Measurements from ENCODE around the gene MAPK12. TPM values are rescaled to one million over a fixed set of nuclear protein-coding genes. Genes with fewer than 3 reads are reported as not detected.

Gene MAPK12
- total RNA-seq, 1 experiment from 2014 or later, result 21.1 TPM

DNA sequence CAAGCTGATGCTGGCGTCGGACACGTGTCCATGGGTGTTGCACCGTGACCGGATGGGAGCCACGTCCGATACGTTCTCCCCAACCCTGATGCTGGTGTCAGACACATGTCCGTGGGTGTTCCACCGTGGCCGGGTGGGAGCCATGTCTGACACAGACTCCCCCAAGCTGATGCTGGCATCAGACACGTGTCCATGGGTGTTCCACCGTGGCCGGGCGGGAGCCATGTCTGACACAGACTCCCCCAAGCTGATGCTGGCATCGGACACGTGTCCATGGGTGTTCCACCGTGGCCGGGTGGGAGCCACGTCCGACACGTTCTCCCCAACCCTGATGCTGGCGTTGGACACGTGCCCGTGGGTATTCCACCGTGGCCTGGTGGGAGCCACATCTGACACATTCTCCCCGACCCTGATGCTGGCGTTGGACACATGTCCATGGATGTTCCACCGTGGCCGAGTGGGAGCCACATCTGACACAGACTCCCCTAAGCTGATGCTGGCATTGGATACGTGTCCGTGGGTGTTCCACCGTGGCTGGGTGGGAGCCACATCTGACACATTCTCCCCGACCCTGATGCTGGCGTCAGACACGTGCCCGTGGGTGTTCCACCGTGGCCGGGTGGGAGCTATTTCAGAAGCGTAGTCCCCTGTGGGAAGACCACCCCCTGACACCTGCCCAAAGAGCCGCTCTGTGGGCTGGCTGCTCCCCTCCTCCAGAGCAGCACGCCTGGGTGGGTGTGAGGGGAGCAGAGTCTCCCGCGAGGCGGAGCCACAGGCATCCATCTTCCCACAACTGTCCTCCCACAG lies 40.7 kb downstream of the MAPK12 start:
- H3K9me3 Mint-ChIP-seq (ENCODE audit: low read depth, unreplicated experiment), result no peaks in the 10 kb centered on the region
- H3K4me1 Mint-ChIP-seq (ENCODE audit: low read depth, unreplicated experiment), result no peaks in the 10 kb centered on the region
- no peak overlapping the region for H3K27ac Mint-ChIP-seq (ENCODE audit: unreplicated experiment)
- H3K4me3 Mint-ChIP-seq (ENCODE audit: low read depth, unreplicated experiment), result no peak overlapping the region
- no peak for DNase-seq
- H3K36me3 Mint-ChIP-seq (ENCODE audit: insufficient read depth, unreplicated experiment), result peaks cover 75% of the 10 kb centered on the region
- TF ChIP-seq CTCF (IDR thresholded peaks at IDR 0.05; ENCODE audit: unreplicated experiment), result no peak
- CTCF ChIA-PET, result no interaction called here
- no peaks in the 10 kb centered on the region for H3K27me3 Mint-ChIP-seq (ENCODE audit: unreplicated experiment)
- BruUV-seq (replicated peaks), result no TSS peak
- intact Hi-C loops (cut with micrococcal nuclease; ENCODE audit: unreplicated experiment), result no loop called here

DNA sequence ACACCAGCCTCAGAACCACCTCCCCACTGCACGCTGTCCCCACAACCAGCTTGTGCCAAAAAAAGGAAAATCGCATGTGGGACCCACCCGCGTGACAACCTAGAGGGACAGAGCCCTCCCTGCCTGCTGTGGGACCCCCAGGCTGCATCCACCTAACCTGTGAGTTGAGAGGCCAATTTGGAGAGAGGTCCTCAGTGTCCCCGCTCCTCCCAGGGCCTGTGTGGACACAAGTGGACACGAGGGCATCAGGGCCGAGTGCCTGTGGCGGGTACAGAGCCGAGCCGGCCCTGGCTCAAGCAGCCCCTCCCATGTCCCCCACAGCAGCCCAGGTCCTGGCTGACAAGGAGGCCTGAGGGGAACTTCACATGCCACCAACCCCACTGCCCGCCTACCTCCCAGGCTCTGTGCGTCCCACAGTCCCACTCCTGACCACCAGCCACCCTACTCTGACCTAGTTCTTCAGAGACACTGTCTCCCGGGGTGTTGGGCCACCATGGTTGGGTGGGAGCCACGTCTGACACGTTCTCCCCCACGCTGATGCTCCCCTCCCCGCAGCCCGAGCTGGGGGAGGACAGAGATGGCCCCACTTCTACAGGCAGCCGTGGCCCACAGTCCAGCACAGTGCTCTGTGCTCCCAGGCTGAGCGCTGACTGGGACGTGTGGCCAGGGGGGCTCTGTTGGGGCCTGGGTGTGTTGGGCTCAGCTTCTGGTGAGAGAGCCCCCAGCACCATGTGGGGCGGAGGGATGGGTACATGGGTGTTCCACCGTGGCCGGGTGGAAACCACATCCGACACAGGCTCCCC lies 41.5 kb downstream of the MAPK12 start:
- Mint-ChIP-seq H3K36me3 (ENCODE audit: insufficient read depth, unreplicated experiment) (peaks cover 80% of the 10 kb centered on the region), H3K27me3 (ENCODE audit: unreplicated experiment) (no peaks in the 10 kb centered on the region), H3K9me3 (ENCODE audit: low read depth, unreplicated experiment) (no peaks in the 10 kb centered on the region), H3K27ac (ENCODE audit: unreplicated experiment) (no peak overlapping the region), H3K4me1 (ENCODE audit: low read depth, unreplicated experiment) (peaks cover 3% of the 10 kb centered on the region), H3K4me3 (ENCODE audit: low read depth, unreplicated experiment) (no peak overlapping the region)
- CTCF ChIA-PET, result no interaction called here
- BruUV-seq (replicated peaks), result no TSS peak
- intact Hi-C loops (cut with micrococcal nuclease; ENCODE audit: unreplicated experiment), result no loop called here
- TF ChIP-seq CTCF (IDR thresholded peaks at IDR 0.05; ENCODE audit: unreplicated experiment), result no peak
- DNase-seq, result no peak

DNA sequence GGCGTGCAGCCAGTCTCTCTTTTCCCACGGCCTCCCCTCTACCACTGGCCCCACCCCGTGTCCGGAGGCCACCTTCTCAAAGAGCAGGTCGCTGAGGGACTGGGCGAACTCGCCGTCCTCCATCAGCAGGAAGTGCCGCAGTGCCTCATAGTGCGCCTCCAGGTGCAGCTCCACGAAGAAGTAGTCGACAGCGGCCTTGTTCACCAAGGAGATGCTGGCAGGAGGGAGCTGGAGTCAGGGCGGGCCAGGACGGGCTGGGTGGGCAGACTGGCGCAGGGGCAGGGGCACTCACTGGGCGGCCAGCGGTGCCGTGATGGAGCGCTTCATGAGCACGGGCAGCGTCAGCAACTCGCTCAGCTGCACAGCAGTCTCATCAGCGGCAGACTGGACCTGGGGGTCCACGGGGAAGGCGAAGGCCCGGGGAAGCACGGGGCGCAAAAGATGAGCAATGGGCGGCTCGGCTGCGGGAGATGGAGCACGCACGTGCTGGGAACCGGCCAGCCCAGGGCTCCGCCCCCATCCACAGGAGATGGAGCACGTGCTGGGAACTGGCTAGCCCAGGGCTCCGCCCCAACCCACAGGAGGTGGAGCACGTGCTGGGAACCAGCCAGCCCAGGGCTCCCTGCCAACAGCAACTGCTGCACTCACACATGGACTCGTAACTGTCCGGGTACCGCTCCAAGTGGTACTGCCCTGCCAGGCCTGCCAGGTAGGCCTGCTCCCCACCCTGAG lies 42.3 kb downstream of the MAPK12 start:
- BruUV-seq (replicated peaks), result no TSS peak
- H3K27ac Mint-ChIP-seq (ENCODE audit: unreplicated experiment), result no peak overlapping the region
- H3K4me3 Mint-ChIP-seq (ENCODE audit: low read depth, unreplicated experiment), result no peak overlapping the region
- H3K36me3 Mint-ChIP-seq (ENCODE audit: insufficient read depth, unreplicated experiment), result peaks cover 85% of the 10 kb centered on the region
- TF ChIP-seq CTCF (IDR thresholded peaks at IDR 0.05; ENCODE audit: unreplicated experiment), result no peak
- peaks cover 8% of the 10 kb centered on the region for H3K4me1 Mint-ChIP-seq (ENCODE audit: low read depth, unreplicated experiment)
- intact Hi-C loops (cut with micrococcal nuclease; ENCODE audit: unreplicated experiment), result no loop called here
- H3K27me3 Mint-ChIP-seq (ENCODE audit: unreplicated experiment), result no peaks in the 10 kb centered on the region
- no peaks in the 10 kb centered on the region for H3K9me3 Mint-ChIP-seq (ENCODE audit: low read depth, unreplicated experiment)
- DNase-seq, result no peak
- CTCF ChIA-PET, result no interaction called here

GRCh38 chr22:50218153-50218995 lies 43.1 kb downstream of the MAPK12 start:
- Mint-ChIP-seq H3K27me3 (ENCODE audit: unreplicated experiment) (no peaks in the 10 kb centered on the region), H3K9me3 (ENCODE audit: low read depth, unreplicated experiment) (no peaks in the 10 kb centered on the region), H3K36me3 (ENCODE audit: insufficient read depth, unreplicated experiment) (peaks cover 85% of the 10 kb centered on the region), H3K27ac (ENCODE audit: unreplicated experiment) (no peak overlapping the region), H3K4me3 (ENCODE audit: low read depth, unreplicated experiment) (no peak overlapping the region), H3K4me1 (ENCODE audit: low read depth, unreplicated experiment) (peaks cover 8% of the 10 kb centered on the region)
- intact Hi-C loops (cut with micrococcal nuclease; ENCODE audit: unreplicated experiment), result no loop called here
- CTCF ChIA-PET, result no interaction called here
- no TSS peak for BruUV-seq (replicated peaks)
- no peak for DNase-seq
- no peak for TF ChIP-seq CTCF (IDR thresholded peaks at IDR 0.05; ENCODE audit: unreplicated experiment)
